Measurements from ENCODE around the gene AP3M1. TPM values are rescaled to one million over a fixed set of nuclear protein-coding genes. Genes with fewer than 3 reads are reported as not detected.

Gene AP3M1
- total RNA-seq, 6 experiments from 2014 or later, result 16.2 to 22.4 (median 19.9) TPM

DNA sequence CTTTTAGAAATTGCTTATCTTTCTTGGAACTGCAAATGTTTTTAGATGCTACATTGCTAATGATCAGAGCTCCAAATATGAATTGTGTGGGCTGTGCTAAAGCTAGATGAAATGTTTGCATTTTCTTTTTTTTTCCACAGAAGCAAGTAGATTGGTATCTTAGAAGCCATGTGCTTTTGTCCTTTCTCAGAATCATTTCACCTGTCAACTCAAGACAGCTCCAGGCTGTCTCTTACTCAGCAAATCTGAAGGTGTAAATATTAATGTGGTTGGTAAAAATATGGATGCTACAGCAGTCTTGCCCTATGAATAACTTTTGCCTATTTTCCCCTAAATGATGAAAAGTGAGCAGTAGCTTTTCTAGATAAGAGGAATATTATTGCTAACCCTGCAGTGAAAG, 41.2 kb downstream of the AP3M1 start:
- Histone ChIP-seq H3K4me3 (no peak overlapping the region), H3K9me3 (no peaks in the 10 kb centered on the region), H3K36me3 (peaks cover 0 to 70% (median 22%) of the 10 kb centered on the region in 4 donors), H3K27me3 (no peaks in the 10 kb centered on the region), H3K4me1 (no peaks in the 10 kb centered on the region), H3K27ac (no peak overlapping the region)
- DNase-seq (no peak), ATAC-seq (no peak)
- TF ChIP-seq POLR2A (IDR thresholded peaks at IDR 0.05), result no peak
- no peak for TF ChIP-seq CTCF (IDR thresholded peaks at IDR 0.05)
- intact Hi-C loops (cut with DNase I), result no loop called here

- Histone ChIP-seq H3K4me3 (no peak overlapping the region), H3K4me1 (no peaks in the 10 kb centered on the region), H3K9me3 (no peaks in the 10 kb centered on the region), H3K27me3 (no peaks in the 10 kb centered on the region), H3K36me3 (peaks cover 0 to 62% (median 23%) of the 10 kb centered on the region in 4 donors), H3K27ac (no peak overlapping the region)
- intact Hi-C loops (cut with DNase I), result no loop called here
- DNase-seq (no peak), ATAC-seq (no peak)
- no peak for TF ChIP-seq POLR2A (IDR thresholded peaks at IDR 0.05)
- no peak for TF ChIP-seq CTCF (IDR thresholded peaks at IDR 0.05)
- WGBS (ENCODE audit: insufficient coverage, low coverage, low lambda C conversion rate, missing lambda C conversion rate), result 92% methylated on average over 4 of the region's 4 CpGs
Measured at GRCh38 chr10:74107391-74107790, 43.2 kb downstream of the AP3M1 start.

DNA sequence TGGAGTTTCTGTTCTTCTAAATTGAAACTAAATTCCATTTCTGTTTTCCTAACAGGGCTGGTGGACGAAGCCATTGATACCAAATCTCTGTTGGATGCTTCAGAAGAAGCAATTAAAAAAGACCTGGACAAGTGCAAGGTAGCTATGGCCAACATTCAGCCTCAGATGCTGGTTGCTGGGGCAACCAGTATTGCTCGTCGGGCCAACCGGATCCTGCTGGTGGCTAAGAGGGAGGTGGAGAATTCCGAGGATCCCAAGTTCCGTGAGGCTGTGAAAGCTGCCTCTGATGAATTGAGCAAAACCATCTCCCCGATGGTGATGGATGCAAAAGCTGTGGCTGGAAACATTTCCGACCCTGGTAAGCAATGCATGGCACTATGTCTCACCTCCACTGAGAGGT, 45.6 kb downstream of the AP3M1 start:
- Histone ChIP-seq H3K27ac (no peak overlapping the region), H3K4me3 (no peak overlapping the region), H3K36me3 (peaks cover 0 to 52% (median 20%) of the 10 kb centered on the region in 4 donors), H3K4me1 (no peaks in the 10 kb centered on the region), H3K27me3 (no peaks in the 10 kb centered on the region), H3K9me3 (no peaks in the 10 kb centered on the region)
- DNase-seq (no peak), ATAC-seq (no peak)
- intact Hi-C loops (cut with DNase I), result no loop called here
- no peak for TF ChIP-seq POLR2A (IDR thresholded peaks at IDR 0.05)
- TF ChIP-seq CTCF (IDR thresholded peaks at IDR 0.05), result no peak
- WGBS (ENCODE audit: insufficient coverage, low coverage, low lambda C conversion rate, missing lambda C conversion rate), result 65% methylated on average over 4 of the region's 8 CpGs

GRCh38 chr10:74104480-74104879, 46.1 kb downstream of the AP3M1 start:
- Histone ChIP-seq H3K9me3 (no peaks in the 10 kb centered on the region), H3K4me1 (no peaks in the 10 kb centered on the region), H3K36me3 (peaks cover 0 to 49% (median 18%) of the 10 kb centered on the region in 4 donors), H3K4me3 (no peak overlapping the region), H3K27me3 (no peaks in the 10 kb centered on the region), H3K27ac (no peak overlapping the region)
- DNase-seq (no peak), ATAC-seq (no peak)
- no peak for TF ChIP-seq POLR2A (IDR thresholded peaks at IDR 0.05)
- no peak for TF ChIP-seq CTCF (IDR thresholded peaks at IDR 0.05)
- intact Hi-C loops (cut with DNase I), result no loop called here
- WGBS (ENCODE audit: insufficient coverage, low coverage, low lambda C conversion rate, missing lambda C conversion rate), result 85% methylated on average over 4 of the region's 5 CpGs
